ENCODE data around the gene TRIM8.
A peak's percentile ranks its signal among the peaks of the same experiment; 100 is the strongest.

Gene TRIM8

GRCh38 chr10:102616066-102616770 lies 28.1 kb upstream of the TRIM8 start:
- DNase-seq (ENCODE audit: low spot score) = no peak

- DNase-seq (ENCODE audit: low spot score) = no peak
Measured at GRCh38 chr10:102617041-102617440, 27.2 kb upstream of the TRIM8 start.

GRCh38 chr10:102617816-102618215 lies 26.5 kb upstream of the TRIM8 start:
- DNase-seq (ENCODE audit: low spot score) = no peak

- no peak for DNase-seq (ENCODE audit: low spot score)
Measured at GRCh38 chr10:102619281-102619981, 24.8 kb upstream of the TRIM8 start.

- DNase-seq (ENCODE audit: low spot score) = no peak
Measured at GRCh38 chr10:102620138-102620590, 24.1 kb upstream of the TRIM8 start.

- DNase-seq (ENCODE audit: low spot score) = no peak
Measured at GRCh38 chr10:102620591-102621442, 23.5 kb upstream of the TRIM8 start.

- DNase-seq (ENCODE audit: low spot score) = no peak
Measured at GRCh38 chr10:102621443-102622325, 22.6 kb upstream of the TRIM8 start.

- no peak for DNase-seq (ENCODE audit: low spot score)
Measured at GRCh38 chr10:102624094-102624493, 20.2 kb upstream of the TRIM8 start.

GRCh38 chr10:102624751-102625645 lies 19.3 kb upstream of the TRIM8 start:
- DNase-seq (ENCODE audit: low spot score) = no peak

- no peak for DNase-seq (ENCODE audit: low spot score)
Measured at GRCh38 chr10:102626026-102626685, 18.1 kb upstream of the TRIM8 start.

GRCh38 chr10:102627291-102627735 lies 17.0 kb upstream of the TRIM8 start:
- no peak for DNase-seq (ENCODE audit: low spot score)

GRCh38 chr10:102627736-102628293 lies 16.5 kb upstream of the TRIM8 start:
- DNase-seq (ENCODE audit: low spot score) = peak; percentile 7

- DNase-seq (ENCODE audit: low spot score) = no peak
Measured at GRCh38 chr10:102628451-102628911, 15.8 kb upstream of the TRIM8 start.

- DNase-seq (ENCODE audit: low spot score) = peak; percentile 46
Measured at GRCh38 chr10:102629661-102630614, 14.3 kb upstream of the TRIM8 start.

GRCh38 chr10:102630663-102631062 lies 13.6 kb upstream of the TRIM8 start:
- DNase-seq (ENCODE audit: low spot score) = no peak

GRCh38 chr10:102631525-102632393 lies 12.5 kb upstream of the TRIM8 start:
- DNase-seq (ENCODE audit: low spot score) = no peak

- no peak for DNase-seq (ENCODE audit: low spot score)
Measured at GRCh38 chr10:102632394-102633111, 11.7 kb upstream of the TRIM8 start.
